Activated CD4-positive, alpha-beta T cell treated with anti-CD3 and anti-CD28 coated beads, Interleukin-2, amount 50 U/mL, for 48 hours (primary cell): ENCODE data around the gene UBD.

Experiments
- DNase-seq, 2 experiments: peaks; one replicate each; pipeline ENCODE4 v3.0.0-alpha.2; 2020

Gene UBD

DNA sequence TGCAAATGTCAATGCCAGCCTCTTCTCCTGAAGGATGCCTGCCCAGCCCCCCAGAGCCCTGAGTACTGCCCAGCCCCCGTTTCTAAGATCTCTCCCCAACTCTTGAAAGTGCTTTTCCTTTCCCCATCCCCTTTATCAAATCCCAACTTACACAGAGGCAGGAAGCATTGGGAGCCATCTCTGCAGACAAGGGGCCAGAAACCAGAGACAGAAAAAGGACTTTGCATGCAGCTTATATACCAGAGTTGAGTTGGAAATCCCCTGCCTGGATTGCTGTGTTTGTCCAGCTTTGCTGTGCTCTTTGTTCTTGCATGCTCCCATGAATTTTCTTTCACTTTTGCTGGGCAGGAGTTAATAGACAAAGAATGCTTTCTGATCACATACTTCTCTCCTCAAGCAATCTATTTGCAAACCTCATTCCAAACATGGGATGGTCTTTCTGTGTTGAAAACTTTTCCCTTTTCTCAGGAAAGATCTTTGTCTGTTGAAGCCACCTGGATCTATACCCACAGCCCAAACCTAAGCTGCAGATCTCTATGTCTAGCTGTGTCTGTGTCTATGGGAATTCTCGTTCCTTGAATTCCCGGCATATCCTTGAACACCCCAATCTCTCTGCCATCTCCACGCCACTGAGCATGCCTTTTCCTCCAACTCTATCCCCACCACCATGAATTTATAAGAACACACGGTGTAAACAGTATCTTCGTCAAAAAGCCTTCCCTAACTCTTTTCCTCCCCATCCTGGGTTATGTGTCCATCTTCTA lies at the start of gene UBD:
UBD (minus strand) TSS at position 209 of the 764 bp plus-strand sequence; CDS start at position 178, 31 bp downstream.
- no peak for DNase-seq

DNA sequence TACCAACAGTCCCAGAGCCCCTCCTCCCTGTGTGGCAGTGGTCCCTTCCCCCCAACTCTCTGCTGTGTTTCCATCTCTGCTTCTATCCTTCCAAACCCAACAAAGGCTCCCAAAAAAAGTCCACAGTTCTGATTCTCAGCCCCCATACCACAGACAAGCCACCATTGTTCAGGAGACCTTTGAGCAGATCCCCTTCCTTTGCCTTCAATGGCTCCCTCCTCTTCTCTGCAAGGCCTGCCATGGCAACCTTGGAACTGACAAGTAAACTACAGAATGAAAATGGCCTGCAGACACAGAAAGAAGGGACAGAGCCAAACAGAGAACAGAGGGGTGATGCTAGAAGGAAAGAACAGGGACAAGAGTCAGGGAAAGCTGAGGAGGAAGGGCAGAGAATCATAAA lies 48.6 kb upstream of the UBD start:
- DNase-seq: no peak

DNA sequence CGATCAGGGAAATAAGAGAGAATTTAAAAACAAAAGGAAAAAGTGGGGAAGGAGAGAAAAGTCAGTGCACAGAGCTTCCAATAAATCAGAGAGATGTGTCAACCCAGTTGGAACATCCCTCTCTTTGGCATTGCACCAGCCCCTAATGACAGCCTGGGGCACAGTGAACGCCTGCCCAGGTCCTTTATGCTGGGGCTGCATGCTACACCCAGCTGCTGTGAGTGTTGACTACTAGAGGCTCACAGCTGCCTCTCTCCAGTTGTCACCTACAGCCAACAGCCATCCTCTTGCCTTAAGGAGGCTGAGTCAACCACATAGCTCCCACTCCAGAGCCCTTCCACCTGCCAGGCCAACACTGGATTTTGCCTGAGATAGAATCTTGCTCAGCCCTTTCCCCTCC lies 44.4 kb upstream of the UBD start:
- DNase-seq: no peak

DNA sequence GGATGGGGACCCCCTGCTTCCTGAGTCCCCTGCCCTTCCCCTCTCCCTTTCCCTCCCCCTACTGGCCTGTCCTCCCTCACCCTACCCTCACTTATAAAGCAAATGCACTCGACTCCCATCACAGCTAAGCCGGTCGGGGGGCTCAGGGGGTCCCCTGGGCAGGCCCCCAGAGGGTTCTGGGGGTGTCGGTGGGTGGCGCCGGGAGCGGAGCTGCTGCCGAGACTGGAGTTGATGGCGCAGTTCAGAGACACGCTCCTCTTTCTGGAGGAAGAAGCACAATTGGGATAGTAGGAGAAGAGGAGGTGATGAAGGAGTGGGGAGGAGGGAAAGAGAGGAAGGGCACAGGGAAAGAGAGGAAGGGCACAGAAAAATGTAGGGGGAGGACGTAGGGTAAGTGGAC lies 43.9 kb upstream of the UBD start:
- no peak for DNase-seq

DNA sequence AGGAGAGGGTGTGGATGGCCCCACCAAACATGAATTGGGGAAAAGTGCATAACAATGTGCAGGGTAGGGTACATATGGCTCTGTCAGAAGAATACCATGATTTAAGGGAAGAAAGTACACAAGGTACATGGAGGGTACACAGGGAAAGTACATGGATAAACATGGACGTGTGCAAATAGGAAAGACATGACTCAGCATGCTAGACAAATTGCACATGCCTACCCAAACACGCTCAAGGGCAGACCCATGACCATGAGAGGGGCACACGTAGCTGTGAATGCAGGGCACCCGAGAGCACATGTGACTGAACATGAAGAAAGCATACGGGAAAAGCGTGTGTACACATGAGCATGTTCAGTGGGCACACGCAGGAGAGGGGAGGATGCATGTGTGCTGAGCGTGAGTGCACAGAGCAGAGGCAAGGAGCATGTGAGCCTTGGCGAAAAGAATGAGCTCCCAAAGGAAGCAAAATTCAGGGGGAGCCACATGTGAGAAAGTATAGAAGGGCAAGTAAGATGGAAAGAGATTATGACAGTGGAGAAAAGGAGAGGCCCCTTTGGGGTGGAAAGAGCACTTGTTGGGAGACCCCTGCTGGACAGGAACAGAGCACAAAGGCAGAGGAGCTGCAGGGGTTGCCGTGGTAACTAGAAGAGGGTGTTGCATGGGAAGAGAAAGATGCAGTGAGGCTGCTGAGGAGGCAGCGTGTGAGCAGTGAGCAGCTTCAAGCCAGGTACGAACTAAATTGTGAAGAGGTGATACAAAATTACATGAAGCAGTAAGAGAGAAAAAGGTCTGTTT lies 43.2 kb upstream of the UBD start:
- no peak for DNase-seq

DNA sequence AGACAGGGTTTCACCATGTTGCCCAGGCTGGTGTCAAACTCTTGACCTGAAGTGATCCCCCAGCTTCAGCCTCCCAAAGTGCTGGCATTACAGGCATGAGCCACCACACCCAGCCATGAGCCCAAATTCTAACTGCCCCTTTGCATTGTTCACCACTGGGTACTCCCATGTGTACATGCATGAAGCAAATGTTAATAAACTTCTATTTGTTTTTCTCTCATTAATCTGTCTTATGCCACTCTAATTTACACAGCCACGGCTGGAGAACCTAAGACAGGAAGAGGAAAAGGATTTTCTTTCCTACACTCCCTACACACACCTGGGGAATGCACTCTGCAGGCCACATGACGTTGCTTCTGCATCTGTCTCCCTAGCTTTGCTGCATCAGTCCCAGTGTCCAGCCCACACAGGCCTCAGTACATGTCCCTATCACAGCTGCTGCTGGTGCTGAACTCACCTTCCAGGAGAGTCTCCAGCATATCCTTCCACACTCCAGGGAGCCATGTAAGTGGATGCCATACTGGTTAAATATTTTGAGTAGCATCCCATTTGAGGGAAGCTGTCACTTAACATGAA lies 38.7 kb upstream of the UBD start:
- DNase-seq: no peak

DNA sequence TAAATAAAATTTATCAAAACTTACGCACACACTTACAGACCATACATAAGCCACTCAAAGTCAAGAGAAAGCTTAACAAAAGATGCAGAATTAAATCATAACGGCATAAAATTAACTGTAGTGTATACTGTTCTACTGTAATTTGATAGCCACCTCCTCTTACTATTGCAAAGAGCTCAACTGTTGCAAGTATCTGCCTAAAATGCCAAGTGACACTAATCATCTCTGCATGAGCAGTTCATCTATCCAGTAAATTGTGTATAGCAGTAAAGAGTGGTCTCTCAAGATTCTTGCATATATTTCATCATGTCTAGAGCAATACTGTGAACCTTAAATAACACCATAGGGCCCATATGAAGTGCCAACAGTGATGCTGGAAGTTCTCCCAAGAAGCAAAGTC lies 37.7 kb upstream of the UBD start:
- DNase-seq: no peak

DNA sequence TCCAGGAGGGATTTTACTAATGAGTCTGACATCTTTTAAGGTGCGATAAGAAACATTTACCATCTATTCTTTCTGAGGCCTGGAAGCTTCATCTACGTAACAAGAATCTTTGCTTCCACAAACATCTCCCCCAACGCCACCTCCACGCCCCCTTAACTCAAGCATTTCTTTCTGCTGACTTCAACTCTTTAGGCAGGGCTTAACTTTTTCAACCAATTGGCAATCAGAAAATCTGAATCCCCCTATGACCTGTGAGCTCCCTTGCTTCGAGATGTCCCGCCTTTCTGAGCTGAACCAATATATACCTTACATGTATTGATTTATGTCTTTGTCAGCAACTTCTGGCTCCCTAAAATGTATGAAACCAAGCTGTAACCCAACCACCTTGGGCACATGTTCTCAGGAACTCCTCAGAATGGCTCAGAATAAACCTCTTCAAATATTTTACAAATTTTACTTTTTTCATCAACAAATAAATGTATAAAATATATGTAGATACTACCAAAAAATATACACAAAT lies 36.9 kb upstream of the UBD start:
- no peak for DNase-seq

DNA sequence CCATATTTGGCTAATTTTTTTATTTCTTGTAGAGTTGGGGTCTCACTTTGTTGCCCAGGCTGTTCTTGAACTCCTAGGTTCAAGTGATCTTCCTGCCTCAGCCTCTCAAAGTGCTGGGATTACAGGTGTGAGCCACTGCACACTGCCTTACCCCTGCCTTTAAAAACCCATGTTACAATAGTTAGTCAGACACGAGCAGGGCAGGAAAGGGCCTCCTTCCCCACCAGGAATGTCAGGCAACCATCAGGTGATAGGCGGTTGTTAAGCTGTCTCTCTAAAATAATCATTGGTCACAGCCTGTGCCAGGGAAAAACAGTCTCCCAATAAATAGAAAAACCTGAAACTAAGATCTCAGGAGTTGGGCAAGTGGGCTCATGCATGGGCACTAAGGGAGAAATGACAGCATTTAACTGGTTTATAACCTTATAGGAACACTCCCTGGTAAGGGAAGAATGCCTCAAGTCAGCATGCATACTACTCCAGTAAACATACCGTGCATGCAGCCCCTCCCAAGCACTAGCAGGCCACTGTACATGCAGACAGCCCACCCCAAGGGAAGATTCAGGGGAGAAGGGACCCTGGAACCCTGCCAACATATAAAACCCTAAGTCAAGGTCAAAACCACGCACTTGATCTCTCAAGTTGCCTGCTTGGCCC lies 33.8 kb upstream of the UBD start:
- DNase-seq: no peak

DNA sequence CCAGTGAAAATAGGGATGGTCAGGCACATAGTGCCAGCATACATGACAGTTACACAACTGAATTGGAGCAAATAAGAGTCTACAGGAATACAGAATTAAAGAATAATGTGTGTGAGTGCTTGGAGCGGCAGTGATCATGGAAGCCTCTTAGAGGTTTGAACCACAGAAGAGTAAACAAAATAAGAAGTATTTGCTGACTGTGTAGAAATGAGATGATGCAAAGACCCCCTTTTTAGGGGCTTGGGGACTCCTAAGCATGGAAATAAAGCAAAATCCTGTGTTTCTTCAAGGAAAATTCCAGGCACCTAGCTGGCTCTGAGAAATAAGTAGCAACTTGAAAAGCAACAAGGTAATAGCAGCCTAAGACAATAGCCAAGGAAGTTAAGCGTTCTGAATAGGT lies 32.1 kb upstream of the UBD start:
- DNase-seq: no peak

DNA sequence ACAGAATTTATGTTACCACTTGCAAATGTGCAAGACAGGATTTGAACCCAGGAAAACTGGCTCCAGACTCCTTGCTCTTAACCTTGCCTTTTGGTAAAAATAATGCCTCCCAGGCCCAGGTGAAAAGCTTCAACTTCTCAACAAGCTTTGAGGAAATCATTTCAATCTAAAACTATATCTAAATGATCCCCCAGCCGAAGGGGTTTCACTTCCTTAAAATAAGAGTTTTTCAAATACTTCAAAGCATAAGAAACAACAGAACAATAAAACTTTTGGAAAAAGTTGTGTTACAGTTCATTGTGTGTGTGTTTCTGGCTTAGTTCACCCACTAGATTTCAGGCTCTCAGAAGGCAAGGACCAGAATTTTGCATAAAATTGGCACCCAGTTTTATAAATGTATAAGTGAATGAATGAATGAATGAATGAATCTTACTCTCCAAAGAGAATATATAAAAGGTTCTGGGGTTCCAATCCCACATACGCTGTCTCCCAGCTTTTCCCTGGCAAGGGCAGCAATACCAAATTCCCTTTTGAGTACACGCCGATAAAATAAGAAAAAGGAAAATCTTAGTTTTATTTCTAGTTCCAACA lies 30.8 kb upstream of the UBD start:
- DNase-seq: no peak

DNA sequence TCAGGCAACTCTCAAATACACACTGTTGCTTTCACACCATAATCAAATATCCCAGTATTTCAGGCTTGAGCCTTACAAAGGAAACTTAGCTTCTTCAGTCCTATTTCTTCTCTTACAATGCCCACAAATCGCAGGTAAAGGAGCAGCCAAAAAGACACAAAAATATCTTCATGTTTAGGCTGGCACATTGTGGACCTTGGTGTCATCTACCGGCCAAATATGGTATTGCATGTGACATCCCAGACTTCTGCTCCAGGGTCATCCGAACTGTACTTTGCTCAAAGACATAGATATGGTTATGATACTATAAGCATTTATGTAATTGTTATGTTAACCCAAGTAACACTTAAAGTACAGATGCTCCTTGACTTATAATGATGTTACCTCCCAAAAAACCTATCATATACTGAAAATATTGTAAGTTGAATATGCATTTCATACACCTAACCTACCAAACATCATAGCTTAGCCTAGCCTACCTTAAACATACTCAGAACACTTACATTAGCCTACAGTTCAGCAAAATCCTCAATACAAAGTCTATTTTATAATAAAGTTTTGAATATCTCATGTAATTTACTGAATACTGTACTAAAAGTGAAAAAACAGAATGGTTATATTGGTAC lies 30.0 kb upstream of the UBD start:
- peak; percentile 45 to 59 for DNase-seq

DNA sequence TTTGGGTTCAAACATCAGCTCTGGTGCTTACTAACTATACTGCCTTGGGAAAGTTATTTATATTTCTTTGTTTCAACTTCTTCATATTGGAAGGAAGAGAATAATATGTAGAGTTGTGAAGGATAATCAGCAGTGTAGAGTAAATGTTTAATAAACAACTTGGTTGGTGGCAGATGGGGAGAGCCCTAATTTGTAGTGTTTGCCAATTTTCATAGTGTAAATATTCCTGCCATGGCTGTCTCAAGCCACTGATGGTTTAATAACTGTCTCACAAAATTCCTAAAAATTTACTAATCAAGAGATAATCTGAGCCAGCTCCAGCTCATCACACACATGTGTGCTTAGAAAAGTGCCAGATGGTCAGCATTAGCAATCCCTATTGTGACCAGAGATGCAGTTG lies 25.3 kb upstream of the UBD start, which contains the start of gene OR2H2:
OR2H2 (plus strand) TSS at position 301 of the 400 bp plus-strand sequence. CDS start 2,824 bp downstream, outside the sequence.
- DNase-seq: no peak

DNA sequence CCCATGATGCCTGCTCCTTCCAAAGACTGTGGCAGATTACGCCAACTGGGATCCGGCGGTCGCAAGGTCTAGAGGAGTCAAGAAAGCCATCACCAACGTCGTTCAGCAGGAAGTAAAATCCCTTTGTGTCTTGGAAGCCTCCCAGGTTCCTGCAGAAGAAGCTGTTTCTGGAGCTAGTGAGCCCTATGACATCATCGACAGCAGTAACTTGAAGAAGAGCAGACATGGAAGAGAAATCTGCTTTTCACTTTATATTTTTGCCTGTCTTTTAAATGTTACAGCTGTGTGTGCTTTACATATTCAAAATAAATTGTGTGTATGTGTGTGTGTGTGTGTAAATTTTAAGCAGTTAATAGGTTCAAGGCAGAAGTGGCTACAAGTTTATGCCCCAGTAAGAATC lies 18.0 kb upstream of the UBD start:
- no peak for DNase-seq

DNA sequence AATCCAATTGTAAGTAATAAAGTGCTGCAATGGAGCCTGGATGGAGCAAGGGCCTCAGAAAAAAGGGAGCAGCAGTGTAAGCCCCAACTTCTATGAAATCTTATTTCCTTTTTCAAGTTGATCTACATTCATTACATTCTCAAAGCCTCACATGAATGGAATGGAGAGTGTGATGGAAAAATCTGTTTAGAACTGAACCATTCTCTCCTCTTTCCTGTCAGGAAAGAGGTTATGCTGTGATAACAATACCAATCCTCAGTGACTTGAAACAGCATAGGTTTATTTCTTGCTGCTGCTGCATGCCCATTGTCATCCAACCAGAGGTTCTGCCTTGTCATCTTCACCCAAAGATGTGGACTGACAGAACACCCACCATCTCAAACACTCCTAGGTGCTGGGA lies 16.5 kb upstream of the UBD start:
- no peak for DNase-seq

DNA sequence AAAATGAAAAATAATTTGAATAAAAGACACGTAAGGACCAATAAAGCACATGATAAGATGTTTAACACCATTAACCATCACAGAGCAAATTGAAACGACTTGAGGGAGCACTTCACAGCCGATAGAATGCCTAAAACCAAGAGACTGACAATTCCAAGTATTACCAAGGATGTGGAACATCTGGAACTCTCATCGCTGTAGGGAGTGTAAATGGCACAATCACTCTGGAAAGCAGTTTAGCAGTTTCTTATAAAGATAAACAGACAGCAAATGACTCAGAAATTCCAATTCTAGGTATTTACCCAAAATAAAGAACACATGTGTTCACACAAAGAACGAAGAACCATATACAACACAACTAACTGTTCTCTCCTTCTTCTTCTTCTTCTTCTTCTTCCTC lies 8.5 kb upstream of the UBD start:
- no peak for DNase-seq

DNA sequence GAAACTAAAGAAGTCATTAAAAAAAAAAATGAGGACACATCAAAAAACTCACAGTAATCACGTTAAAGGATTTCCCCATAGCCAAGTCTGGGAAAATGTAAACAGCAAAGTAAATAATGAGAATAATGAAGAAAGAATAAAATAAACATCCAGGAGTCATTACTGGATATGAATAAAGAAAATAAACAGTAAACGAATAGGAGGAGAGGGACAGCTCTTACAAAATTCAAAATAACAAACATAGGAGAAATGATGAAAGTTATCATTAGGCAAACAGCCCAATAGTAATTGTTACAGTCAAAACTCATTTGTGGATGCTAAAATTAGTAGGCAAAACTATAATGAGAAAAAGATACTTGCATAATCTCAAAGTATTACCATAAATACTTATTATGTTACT lies 8.0 kb upstream of the UBD start:
- DNase-seq: no peak

DNA sequence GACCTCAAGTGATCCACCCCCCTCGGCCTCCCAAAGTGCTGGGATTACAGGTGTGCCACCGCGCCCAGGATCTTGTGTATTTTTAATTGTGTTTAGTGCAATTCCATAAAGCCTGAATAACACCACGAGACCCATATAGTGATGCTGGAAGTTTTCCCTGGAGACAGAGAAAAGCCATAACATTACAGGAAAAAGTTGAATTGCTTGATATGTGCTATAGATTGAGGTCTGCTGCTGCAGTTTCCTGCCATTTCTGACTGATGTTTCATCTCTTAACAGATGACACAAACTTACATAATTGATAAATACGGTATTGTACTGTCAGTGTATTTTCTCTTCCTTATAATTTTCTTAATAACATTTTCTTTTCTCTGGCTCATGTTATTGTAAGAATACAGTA lies 7.3 kb upstream of the UBD start:
- no peak for DNase-seq

DNA sequence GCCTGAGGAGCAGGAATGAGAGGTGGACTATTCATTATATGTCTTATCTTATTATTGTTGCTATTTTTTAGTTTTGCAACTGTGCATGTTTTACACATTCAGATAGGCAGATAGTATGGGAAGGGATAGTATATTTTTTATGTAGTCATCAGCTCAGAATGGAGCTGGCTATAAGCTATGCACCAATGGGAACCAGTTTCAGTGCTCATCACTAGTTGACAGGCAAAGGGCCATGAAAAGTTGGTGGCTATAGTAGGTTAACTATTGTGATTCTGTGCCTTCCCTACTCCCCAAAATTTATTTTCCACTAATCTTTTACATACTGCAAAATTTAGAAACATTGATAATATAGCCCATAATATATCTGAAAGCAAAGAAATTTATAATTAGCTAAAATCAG lies 5.3 kb upstream of the UBD start:
- no peak for DNase-seq

DNA sequence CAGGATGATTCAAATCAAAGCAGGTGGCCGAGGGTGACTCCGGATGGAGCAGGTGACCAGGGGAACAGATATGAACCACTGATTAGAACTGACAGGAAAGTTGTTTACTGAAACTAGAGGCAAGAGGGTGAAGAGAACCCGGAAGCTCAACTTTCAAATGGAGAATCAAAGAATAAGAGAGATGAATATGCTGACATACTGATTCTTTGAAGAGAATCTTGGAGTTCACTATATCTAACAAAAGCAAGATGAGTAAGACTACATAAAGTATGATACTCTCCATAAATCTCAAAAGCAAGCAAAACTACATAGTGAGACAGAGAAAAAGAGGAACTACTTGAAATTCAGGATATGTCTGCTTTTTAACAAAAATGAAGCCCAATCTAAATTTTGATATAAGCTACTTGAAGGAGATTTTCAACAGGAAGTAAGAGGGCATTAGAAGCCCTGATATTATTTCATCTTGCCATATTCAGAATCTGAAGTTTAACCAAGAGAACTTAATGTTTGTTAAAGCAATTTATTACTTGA lies 4.0 kb upstream of the UBD start:
- DNase-seq: no peak

DNA sequence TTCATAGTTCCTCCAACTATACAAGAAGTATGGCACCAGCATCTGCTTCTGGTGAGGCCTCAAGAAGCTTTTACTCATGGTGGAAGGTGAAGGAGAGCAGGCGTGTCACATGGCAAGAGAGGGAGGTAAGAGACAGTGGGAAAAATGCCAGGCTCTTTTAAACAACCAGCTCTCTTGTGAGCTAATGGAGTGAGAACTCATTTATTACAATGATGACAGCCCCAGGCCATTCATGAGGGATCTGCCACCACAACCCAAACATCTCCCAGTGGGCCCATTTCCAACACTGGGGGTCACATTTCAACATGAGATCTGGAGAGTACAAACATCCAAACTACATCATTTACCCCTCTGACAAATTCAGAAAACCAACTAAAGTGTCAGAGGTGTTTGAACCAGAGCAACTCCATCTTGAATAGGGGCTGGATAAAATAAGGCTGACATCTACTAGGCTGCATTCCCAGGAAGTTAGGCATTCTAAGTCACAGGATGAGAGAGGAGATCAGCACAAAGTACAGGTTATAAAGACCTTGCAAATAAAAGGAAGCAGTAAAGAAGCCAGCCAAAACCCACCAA lies 2.2 kb upstream of the UBD start:
- DNase-seq: no peak

DNA sequence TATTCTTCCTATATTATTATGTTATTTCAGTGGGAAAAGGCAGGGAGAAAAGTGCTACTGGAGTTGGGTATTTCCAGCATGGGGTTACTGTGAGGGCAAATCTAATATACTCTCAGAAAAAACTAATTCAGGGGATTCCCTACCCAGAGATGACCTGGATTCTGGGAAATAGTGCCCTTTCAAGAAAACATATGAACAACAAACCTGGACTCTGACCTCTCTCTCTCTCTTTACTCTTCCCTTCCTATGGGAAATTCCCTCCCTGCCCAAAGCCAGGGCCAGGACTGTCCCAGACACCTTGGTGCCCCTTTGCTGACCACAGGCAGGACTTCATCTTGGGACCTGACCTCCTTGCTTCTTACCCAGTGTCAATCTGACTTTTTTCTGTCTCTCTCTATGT lies 1.6 kb upstream of the UBD start:
- DNase-seq: no peak
